ENCODE results near the gene TBC1D4.

Gene TBC1D4, protein sequence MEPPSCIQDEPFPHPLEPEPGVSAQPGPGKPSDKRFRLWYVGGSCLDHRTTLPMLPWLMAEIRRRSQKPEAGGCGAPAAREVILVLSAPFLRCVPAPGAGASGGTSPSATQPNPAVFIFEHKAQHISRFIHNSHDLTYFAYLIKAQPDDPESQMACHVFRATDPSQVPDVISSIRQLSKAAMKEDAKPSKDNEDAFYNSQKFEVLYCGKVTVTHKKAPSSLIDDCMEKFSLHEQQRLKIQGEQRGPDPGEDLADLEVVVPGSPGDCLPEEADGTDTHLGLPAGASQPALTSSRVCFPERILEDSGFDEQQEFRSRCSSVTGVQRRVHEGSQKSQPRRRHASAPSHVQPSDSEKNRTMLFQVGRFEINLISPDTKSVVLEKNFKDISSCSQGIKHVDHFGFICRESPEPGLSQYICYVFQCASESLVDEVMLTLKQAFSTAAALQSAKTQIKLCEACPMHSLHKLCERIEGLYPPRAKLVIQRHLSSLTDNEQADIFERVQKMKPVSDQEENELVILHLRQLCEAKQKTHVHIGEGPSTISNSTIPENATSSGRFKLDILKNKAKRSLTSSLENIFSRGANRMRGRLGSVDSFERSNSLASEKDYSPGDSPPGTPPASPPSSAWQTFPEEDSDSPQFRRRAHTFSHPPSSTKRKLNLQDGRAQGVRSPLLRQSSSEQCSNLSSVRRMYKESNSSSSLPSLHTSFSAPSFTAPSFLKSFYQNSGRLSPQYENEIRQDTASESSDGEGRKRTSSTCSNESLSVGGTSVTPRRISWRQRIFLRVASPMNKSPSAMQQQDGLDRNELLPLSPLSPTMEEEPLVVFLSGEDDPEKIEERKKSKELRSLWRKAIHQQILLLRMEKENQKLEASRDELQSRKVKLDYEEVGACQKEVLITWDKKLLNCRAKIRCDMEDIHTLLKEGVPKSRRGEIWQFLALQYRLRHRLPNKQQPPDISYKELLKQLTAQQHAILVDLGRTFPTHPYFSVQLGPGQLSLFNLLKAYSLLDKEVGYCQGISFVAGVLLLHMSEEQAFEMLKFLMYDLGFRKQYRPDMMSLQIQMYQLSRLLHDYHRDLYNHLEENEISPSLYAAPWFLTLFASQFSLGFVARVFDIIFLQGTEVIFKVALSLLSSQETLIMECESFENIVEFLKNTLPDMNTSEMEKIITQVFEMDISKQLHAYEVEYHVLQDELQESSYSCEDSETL (N-terminal part only)

DNA sequence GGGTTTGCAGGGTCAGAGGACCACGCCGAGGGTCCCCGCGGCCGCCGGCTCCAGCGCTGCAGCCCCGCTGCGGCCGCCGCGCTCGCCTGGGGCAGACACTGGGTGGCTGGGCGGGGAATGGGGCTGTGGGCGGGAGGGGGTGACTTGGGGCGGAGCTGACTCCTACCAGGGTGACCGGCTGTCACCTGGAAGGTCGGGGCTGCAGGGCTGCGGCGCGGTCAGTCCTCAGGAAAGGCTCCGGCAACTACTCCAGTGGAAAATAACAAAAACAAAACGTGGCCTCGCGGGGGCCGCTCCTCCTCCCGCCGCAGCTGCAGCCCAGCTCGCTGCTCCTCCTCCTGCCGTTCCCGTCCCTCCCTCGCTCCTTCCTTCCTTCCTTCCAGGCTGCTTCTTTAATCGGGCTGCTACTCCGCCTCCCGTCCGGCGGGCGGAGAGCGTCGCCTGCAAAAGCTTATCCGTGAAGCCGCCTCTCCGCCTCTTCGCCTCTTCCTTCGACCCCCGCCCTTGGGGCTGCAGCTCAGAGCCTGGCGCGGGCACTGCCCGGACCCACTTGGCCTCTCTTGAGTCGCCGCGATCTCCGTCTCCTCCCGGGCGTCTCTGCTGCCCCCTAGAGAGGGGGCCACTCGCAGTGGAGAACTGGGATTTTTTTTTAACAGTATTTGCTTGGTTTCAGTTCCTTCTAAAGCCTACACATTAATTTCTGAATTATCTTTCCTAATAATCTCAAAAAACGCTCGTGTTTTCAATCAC is at the start of gene TBC1D4:
Gene TBC1D4 (minus strand): TSS at position 100 of the 750 bp plus-strand sequence. CDS start 402 bp downstream, outside the sequence.
- peak in 1 of 3 donors; percentile 16 for DNase-seq (ENCODE audit: low read depth in 3 of 3, low spot score in 1 of 3)

- no peak for DNase-seq (ENCODE audit: low read depth in 3 of 3, low spot score in 1 of 3)
These were observed 48.6 kb upstream of the TBC1D4 start for GRCh38 chr13:75530549-75530961.

GRCh38 chr13:75521956-75522355 is 40.0 kb upstream of the TBC1D4 start:
- no peak for DNase-seq (ENCODE audit: low read depth in 3 of 3, low spot score in 1 of 3)

DNA sequence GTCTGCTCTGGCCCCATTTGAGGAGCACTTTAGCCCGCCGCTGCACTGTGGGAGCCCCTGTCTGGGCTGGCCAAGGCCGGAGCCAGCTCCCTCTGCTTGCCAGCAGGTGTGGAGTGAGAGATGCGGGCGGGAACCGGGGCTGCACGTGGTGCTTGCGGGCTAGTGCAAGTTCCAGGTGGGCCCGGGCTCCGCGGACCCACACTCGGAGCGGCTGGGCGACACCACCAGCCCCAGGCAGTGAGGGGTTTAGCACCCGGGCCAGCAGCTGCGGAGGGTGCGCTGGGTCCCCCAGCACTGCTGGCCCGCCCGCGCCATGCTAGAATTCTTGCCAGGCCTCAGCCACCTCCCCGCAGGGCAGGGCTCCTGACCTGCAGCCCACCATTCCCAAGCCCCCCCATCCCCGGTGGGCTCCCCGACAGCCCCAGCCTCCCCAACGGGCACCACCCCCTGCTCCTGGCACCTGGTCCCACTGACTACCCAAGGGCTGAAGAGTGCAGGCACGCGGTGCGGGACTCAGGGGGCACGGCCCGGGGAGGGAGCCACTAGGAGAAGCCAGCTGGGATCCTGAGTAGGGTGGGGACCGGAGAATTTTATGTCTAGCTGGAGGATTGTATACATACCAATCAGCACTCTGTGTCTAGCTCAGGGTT is 36.6 kb upstream of the TBC1D4 start:
- DNase-seq (ENCODE audit: low read depth in 3 of 3, low spot score in 1 of 3), result no peak

DNA sequence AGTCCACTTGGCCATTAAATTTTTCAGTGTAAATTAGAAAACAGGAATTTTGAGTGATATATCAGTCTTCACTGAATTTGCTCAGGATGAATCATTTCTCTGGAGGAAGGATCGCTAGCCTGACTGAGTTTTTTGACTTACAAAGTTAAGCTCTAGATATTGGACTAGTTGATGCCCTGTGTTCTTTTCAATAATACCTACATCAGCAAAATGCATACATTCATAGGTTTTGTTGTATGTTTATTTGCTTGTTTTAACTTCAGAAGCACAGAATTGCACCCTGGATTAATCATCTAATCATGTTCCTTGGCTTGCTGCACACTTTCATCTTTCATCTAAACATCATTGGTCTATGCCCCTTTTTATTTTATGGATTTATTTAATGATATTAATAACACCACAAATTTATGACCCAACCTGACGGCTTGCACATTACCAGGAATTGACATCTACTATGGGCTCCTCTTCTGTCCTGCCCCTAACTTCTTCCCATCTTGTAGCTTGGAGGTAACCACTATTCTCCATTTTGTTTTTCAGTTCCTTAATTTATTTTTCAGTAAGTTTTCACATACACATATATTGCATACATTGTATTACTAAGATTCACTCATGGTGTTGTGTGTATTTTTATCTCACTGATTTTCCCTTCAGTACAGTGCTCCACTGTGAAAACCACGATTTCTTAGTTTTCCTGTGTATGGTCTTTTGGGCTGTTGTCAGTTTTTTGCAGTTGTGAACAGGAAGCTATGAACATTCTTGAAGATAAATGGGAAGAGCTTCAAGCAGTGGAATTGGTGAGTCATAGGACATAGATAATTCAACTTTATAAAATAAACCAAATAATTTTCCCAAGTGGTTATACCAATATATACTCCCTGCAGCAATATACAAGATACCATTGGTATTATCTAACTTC is 32.4 kb upstream of the TBC1D4 start:
- DNase-seq (ENCODE audit: low read depth in 3 of 3, low spot score in 1 of 3), result no peak

DNA sequence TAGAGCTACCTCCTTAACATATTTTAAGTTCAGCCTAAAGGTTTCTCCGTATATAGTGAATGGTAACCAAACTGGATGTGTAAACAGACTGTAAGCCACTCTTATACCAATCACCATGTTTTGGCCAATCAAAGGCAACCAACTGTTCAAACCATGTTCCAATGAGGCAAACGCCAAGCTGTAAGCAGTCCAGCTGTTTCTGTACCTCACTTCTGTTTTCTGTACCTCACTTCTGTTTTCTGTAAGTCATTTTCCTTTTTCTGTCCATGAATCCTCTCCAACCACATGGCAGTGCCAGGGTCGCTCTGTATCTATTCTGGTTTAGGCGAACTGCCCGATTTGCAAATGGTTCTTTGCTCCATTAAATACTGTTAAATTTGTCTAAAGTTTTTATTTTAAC is 31.3 kb upstream of the TBC1D4 start:
- DNase-seq (ENCODE audit: low read depth in 3 of 3, low spot score in 1 of 3), result no peak

GRCh38 chr13:75512253-75512652 is 30.3 kb upstream of the TBC1D4 start:
- DNase-seq (ENCODE audit: low read depth in 3 of 3, low spot score in 1 of 3), result no peak

- no peak for DNase-seq (ENCODE audit: low read depth in 3 of 3, low spot score in 1 of 3)
These were observed 29.2 kb upstream of the TBC1D4 start for GRCh38 chr13:75511051-75511625.

GRCh38 chr13:75508002-75508548 is 26.1 kb upstream of the TBC1D4 start:
- DNase-seq (ENCODE audit: low read depth in 3 of 3, low spot score in 1 of 3), result no peak

DNA sequence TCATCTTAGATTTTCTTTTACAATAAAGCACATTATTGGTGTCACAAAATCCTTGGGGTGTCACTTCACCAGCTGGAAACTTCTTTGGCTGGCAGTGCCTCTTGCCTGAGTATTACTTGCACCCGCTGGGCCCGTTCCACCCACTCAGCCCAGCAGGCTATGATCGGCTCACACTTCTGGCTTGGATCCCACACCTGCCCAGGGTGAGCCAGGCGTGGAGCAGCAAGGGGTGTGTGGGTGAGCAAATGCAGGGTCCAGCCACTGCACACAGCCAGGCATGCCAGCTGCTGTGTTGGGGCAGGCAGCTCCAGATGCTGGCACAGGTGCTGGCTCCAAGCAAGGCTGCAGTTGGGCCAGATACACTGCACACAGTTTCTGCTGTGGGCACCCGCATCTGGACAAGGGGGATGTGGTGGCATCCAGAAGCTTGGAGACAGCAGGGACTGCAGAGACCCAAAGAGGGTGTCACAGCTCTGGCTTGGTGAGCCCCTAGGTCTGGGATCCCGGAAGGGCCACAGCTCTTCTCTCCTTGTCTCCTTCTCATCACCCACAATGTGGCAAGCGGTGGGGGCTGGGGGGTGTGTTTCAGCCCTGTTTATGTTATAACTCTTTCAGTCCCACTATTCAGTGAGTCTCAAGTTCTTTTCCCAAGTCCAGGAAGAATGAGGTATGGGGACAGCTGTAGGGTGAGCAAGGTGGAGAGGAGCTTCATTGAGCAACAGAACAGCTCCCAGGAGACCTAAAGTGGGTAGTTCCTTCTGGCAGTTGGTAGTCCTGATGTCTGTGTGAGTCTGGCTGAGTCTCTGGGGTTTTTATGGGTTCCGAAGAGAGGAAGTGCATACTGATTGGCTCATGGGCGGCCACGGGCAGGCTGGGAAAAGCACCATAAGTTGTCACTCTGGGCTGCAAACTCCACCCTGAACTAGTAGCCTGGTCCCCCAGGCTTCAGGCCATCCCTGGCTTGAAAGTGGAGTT is 25.3 kb upstream of the TBC1D4 start:
- no peak for DNase-seq (ENCODE audit: low read depth in 3 of 3, low spot score in 1 of 3)

- no peak for DNase-seq (ENCODE audit: low read depth in 3 of 3, low spot score in 1 of 3)
These were observed 24.0 kb upstream of the TBC1D4 start for GRCh38 chr13:75506018-75506417.

GRCh38 chr13:75505327-75505726 is 23.4 kb upstream of the TBC1D4 start:
- DNase-seq (ENCODE audit: low read depth in 3 of 3, low spot score in 1 of 3), result no peak

DNA sequence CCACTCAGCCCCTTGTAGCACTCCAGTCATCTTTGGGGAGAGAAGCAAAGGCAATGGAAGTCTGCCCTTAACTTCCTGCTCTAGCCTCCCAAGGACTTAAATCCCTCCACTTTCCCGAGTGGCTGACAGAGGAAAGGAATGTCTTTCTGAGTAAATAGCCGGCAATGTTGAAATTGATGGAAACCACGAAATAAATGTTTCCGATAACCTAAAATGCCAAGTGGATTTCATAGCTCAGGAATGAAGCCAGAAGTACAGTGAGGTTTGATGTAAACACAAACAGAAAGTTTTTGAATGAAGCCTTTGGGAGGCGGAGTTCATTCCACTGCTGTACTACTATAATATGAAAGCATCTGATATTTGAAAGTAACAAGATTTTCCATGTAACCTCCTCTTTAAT is 14.0 kb upstream of the TBC1D4 start:
- no peak for DNase-seq (ENCODE audit: low read depth in 3 of 3, low spot score in 1 of 3)

GRCh38 chr13:75494491-75494890 is 12.5 kb upstream of the TBC1D4 start:
- no peak for DNase-seq (ENCODE audit: low read depth in 3 of 3, low spot score in 1 of 3)

- no peak for DNase-seq (ENCODE audit: low read depth in 3 of 3, low spot score in 1 of 3)
These were observed 11.2 kb upstream of the TBC1D4 start for GRCh38 chr13:75493156-75493555.

DNA sequence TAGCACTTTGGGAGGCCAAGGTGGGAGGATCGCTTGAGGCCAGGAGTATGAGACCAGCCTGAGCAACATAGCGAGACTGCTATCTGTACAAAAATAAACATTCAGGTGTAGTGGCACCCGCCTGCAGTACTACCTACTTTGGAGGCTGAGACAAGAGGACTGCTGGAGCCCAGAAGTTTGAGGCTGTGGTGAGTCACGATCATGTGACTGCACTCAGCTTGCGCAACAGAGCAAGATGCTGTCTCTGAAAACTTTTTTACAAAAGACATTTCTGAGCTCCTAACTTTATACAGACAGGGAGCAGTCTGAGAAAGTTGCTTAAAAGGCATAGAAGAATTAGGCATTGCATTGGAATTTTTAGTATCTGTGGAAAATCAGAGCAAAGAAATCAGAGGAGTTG is 10.4 kb upstream of the TBC1D4 start:
- DNase-seq (ENCODE audit: low read depth in 3 of 3, low spot score in 1 of 3), result no peak

GRCh38 chr13:75491376-75491775 is 9.4 kb upstream of the TBC1D4 start:
- DNase-seq (ENCODE audit: low read depth in 3 of 3, low spot score in 1 of 3), result no peak
